WI38 (cell line): Measurements from ENCODE around the gene PLAC1.

Experiments used
- H3K4me3 ChIP-seq: 2 replicates; pipeline ENCODE4 v1.5.1; 2011; ENCODE audit warnings: low read depth, mild to moderate bottlenecking, control low read depth, low read length
- TF ChIP-seq, protein P1 (sequence below): IDR thresholded peaks from 2 replicates; pipeline ENCODE4 v1.5.1; 2012; ENCODE audit warnings: low read depth, mild to moderate bottlenecking, control low read depth, low read length

Gene PLAC1

DNA sequence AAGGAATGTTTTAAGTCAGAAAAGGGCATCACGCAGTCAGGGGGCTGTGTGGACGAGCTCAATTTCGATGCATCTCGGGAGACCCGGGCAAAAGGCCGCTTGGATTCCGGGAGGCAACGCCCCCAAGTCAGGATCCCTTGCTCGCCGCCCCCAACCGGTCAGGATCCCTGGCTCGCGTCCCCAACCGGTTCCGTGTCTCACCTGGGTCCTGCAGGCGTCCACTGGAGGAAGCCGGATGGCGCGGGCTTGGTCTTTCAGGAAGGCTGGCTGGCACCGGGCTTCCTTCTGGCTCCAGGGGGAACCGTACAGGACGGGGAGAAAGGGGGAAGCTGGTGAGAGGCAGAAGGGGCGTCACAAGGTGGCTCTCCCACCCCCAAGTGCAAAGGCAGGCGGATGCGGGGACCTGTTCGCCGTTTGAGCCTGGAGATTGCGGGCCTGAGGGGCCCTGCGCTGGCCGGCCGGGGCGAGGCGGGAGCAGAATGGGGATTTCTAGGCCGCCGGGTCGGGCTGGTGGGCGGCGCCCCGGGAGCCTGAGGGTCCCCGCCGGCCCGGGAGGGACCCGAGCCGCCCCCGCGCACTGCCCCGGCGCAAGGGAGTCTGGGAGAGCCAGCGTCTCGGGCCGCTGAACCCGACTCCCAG lies 113.6 kb downstream of the PLAC1 start:
- TF ChIP-seq, protein P1, sequence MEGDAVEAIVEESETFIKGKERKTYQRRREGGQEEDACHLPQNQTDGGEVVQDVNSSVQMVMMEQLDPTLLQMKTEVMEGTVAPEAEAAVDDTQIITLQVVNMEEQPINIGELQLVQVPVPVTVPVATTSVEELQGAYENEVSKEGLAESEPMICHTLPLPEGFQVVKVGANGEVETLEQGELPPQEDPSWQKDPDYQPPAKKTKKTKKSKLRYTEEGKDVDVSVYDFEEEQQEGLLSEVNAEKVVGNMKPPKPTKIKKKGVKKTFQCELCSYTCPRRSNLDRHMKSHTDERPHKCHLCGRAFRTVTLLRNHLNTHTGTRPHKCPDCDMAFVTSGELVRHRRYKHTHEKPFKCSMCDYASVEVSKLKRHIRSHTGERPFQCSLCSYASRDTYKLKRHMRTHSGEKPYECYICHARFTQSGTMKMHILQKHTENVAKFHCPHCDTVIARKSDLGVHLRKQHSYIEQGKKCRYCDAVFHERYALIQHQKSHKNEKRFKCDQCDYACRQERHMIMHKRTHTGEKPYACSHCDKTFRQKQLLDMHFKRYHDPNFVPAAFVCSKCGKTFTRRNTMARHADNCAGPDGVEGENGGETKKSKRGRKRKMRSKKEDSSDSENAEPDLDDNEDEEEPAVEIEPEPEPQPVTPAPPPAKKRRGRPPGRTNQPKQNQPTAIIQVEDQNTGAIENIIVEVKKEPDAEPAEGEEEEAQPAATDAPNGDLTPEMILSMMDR, result no peak
- H3K4me3 ChIP-seq, result no peak overlapping the region

- TF ChIP-seq, protein P1, result no peak
- no peak overlapping the region for H3K4me3 ChIP-seq
Measured at GRCh38 chrX:134544135-134544512, 114.1 kb downstream of the PLAC1 start.

DNA sequence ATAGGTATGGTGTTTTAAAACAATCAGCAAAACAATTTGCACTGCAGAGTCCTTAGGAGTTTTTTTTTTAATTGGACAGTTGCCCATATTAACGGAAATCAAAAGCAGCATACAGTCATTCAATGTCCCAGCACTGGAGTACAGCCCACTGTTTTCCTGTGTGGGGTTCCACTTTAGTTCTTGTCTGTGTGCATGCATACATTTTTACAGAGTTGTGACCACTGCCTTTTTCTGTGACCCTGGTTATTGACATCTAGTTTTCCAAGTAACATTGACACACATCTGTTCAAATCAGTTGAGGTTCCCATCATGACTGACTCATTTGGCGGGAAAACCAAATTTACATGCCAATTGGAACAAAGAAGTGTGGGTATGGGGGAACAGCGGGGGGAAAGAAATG lies 115.0 kb downstream of the PLAC1 start:
- no peak overlapping the region for H3K4me3 ChIP-seq
- TF ChIP-seq, protein P1, result no peak

GRCh38 chrX:134542485-134542884 lies 115.8 kb downstream of the PLAC1 start:
- TF ChIP-seq, protein P1, result no peak
- no peak overlapping the region for H3K4me3 ChIP-seq

- no peak overlapping the region for H3K4me3 ChIP-seq
- TF ChIP-seq, protein P1, result no peak
Measured at GRCh38 chrX:134541906-134542305, 116.4 kb downstream of the PLAC1 start.

DNA sequence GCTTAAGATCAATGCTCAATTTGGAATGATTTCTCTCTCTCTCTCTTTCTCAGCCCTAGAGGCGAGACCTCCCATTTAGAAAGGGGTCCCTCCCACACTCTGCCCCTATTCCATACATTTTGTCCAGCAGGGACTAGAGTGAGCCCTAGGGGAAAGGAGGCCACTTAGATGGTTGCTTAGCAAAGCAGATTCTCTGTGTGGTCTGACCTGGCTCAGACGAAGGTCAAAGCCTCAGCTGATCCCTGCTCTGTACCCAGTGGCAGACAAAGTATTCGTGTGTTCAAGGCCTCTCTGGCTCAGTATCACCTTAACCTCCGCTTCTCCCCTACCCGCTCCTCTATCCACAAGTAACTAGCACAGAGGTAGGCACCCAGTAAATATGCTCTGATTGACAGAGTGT lies 120.0 kb downstream of the PLAC1 start:
- no peak overlapping the region for H3K4me3 ChIP-seq
- TF ChIP-seq, protein P1, result no peak

DNA sequence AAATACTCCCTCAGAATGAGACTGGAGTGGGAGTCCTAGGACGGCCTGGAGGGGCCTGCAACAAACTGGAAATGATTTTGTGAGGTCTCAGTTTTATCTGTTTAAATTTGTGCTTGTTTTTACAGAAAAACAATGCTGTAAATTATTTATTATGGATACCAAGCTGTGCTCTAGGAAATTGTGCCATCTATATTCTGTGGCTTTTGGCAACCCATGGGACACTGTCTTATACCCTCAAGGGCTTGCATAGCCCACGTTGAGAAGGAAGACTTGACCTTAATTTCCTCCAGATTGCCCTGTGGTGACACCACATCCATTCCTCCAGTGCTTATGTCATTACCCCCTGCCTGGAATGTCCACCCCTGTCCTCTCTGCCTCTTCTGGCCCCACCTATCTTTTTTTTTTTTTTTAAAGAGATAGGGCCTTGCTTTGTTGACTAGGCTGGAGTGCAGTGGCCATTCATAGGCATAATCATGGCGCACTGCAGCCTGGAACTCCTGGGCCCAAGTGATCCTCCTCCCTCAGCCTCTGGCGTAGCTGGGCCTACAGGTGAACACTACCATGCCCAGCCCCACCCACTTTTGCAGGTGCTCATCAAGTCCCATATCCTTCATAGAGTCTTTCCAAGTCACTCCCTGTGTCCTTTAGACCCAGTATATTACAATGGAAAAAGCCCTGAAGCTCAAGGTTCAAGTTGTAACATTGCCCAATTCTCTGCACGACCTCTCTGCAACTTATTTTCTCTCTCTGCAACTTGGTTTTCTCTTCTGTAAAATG lies 120.9 kb downstream of the PLAC1 start:
- TF ChIP-seq, protein P1, result no peak
- no peak overlapping the region for H3K4me3 ChIP-seq
